Dermis lymphatic vessel endothelial cell (primary cell): ENCODE results near the gene GPER1. TPM values are rescaled to one million over a fixed set of nuclear protein-coding genes. Genes with fewer than 3 reads are reported as not detected.

Source experiments
- total RNA-seq: library from RNA; depleted of rRNA; stranded (reverse); fragments of >200 nt; gene quantifications from 2 replicates; pipeline ENCODE4 v1.2.1, GENCODE V29; 2014

GPER1 gene
- 0.86 and 0.87 TPM in 2 replicates for total RNA-seq

GRCh38 chr7:1087952-1088920 lies at the start of gene GPER1:
Gene GPER1 (plus strand): TSS chr7:1088113. CDS start chr7:1091729, 3,616 bp downstream.

GRCh38 chr7:1044189-1045068 lies 43.5 kb upstream of the GPER1 start, which contains the start of gene GPR146:
Gene GPR146 (plus strand): TSS chr7:1044546. CDS start chr7:1057516, 12,970 bp downstream.

Other genes with a start within 250 kb of the GPER1 start
- 30.0 and 35.3 TPM in 2 replicates for gene GET4, start 211.6 kb upstream of the GPER1 start, total RNA-seq
- gene ADAP1, start 133.4 kb upstream of the GPER1 start, total RNA-seq, result 1.4 and 5.0 TPM in 2 replicates
- 6.3 and 6.8 TPM in 2 replicates for gene COX19, start 112.6 kb upstream of the GPER1 start, total RNA-seq
- gene CYP2W1, start 104.9 kb upstream of the GPER1 start, total RNA-seq, result not detected in 2 replicates
- 21.7 and 24.7 TPM in 2 replicates for gene GPR146, start 43.6 kb upstream of the GPER1 start, total RNA-seq
- 14.1 and 14.2 TPM in 2 replicates for gene ZFAND2A, start 72.1 kb downstream of the GPER1 start, total RNA-seq
- gene UNCX, start 144.8 kb downstream of the GPER1 start, total RNA-seq, result not detected in 2 replicates